ENCODE data around the gene DNPH1. TPM values are rescaled to one million over a fixed set of nuclear protein-coding genes. Genes with fewer than 3 reads are reported as not detected.

Gene DNPH1
- polyA plus RNA-seq, 1 donor, result 20.3 TPM

DNA sequence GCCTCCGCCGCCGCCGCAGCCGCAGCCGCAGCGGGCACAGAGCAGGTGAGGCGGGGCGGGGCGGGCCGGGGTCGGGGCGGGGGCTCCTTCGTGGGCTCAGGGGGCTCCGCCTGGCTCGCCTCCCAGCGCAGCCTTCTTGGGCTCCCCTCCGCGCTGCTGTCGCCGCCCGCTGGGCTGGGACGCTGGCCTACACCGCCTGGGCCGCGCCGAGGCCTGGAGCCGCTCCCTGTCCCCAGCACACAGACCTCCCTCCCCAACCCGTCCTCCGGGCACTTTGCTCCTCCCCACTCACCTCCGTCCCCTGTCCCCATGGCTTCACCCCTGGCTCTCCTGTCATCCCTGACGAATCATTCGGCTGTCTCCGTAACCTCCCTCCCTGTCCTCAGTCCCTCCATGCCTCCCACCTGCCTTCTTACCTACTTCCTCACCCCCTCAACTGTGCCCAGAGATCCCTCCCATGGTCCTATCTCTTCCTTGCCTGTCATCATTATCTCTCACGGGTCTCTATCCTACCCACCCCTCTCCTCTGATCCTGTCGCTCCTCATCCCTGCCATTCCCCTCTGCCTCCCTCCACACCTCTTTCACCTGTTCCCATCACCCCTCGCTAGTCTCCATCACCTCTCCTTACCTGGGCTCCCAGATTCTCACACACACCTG lies 14.5 kb upstream of the DNPH1 start:
- DNase-seq, result no peak

DNA sequence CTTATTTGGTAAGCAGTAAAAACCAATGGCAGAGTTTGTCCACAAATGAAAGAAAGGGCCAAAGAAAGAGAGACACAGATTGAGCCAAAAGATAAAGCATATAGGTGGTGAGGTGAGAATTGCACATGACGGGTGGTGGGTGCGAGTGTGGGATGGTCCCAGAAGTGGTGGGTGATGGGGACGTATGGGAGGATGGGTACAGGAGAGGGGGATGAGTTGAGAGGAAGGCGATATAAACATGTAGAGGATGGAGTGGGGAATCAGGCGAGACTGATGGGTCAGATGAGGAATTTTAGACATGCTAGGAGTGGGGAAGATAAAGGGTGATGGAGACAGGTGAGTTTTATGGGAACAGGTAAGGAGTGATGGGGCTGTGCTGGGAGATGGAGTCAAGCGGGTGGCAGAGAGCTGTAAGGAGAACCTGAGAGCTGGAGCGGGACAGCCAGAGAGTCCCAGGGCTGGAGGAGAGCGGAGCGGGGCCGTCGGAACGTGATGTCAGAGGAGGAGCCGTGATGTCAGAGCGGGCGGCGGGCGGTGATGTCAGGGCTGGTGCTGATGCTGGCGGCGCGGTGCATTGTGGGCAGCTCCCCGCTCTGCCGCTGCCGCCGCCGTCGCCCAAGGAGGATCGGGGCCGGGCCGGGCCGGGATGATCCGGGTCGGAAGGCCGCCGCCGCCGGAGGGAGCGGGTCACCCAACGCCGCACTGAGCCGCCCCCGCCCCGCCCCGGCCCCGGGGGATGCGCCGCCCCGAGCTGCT lies 13.8 kb upstream of the DNPH1 start, which contains the start of gene TTBK1:
Gene TTBK1, plus strand, starts transcription at position 574 of the 756 bp plus-strand sequence. CDS start 3,180 bp downstream, outside the sequence.
- no peak for DNase-seq

DNA sequence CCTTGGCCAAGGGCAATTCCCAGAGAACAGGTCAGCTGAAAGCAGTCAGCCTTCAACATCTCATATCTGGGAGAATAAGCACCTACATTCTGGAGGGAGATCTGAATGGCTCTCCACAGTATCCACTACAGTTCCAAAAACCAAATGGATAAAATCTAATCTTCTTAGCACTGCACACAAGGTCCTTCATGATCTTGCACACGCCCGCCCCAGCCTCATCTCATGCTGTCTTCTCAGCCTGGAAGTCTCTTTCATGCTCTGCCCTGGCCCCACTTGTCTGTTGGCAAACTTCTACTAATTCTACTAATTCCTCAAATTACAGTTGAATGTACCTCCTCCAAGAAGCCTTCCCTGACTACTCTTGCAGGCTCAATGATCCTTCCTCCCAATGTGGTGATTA lies 12.2 kb upstream of the DNPH1 start:
- DNase-seq, result no peak

- DNase-seq, result no peak
Measured at GRCh38 chr6:43240950-43241349, 11.7 kb upstream of the DNPH1 start.

DNA sequence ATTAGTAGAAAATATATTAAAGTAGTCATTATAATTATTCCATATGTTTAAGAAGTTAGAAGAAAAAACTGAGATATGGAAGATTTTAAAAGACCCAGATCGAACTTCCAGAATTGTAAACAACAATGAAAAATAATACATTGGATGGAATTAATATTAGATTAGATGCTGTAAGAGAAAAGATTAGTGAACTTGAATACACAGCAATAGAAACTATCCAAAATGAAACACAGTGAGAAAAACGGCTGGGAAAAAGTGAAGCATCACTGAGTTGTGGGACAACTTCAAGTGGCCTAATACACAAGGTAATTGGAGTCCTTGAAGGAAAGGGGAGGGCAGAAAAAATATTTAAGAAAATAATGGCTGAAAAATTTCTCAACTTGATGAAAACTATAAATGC lies 9.8 kb upstream of the DNPH1 start:
- no peak for DNase-seq

- no peak for DNase-seq
Measured at GRCh38 chr6:43235841-43236240, 6.6 kb upstream of the DNPH1 start.

DNA sequence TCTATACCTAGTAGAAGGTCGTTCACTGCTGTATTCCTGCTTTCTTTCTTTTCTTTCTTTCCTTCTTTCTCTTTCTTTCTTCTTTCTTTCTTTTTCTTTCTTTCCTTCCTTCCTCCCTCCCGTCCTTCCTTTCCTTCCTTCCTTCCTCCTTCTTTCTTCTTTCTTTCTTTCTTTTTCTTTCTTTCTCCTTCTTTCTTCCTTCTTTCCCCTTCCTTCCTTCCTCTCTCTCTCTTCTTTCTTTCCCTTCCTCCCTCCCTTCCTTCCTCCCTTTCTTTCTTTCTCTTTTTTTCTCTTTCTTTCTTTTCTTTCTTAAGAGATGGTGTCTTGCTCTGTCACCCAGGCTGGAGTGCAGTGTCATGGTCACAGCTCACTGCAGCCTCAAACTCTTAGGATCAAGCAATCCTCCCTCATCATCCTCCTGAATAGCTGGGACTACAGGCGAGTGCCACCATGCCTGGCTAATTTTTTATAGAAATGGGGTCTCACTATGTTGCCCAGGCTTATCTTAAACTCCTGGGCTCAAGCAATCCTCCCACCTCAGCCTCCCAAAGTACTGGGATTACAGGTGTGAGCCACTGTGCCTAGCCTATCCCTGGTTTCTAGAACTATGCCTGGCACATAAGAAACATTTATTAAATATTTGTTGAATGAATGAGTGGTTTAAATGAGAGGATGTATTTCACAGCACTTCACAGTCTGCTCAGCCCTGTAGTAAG lies 2.6 kb upstream of the DNPH1 start:
- DNase-seq, result no peak

DNA sequence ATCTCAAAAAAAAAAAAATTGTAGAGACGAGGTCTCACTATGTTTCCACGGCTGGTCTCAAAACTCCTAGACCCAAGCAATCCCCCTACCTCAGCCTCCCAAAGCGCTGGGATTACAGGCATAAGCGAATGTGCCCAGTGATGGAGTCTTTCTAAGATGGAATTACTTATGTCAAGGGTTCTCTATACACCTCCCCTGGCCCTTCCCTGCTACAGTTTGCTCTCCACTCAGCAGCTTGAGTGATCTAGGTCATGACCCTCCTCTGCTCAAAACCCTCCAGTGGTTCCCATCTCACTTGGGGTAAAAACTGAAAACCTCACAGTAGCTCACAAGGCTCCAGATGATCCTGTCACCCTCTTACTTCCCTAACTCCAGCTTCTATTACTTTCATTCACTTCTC lies 1.8 kb upstream of the DNPH1 start:
- no peak for DNase-seq

- DNase-seq, result no peak
Measured at GRCh38 chr6:43229803-43230620, 731 bp upstream of the DNPH1 start.

DNA sequence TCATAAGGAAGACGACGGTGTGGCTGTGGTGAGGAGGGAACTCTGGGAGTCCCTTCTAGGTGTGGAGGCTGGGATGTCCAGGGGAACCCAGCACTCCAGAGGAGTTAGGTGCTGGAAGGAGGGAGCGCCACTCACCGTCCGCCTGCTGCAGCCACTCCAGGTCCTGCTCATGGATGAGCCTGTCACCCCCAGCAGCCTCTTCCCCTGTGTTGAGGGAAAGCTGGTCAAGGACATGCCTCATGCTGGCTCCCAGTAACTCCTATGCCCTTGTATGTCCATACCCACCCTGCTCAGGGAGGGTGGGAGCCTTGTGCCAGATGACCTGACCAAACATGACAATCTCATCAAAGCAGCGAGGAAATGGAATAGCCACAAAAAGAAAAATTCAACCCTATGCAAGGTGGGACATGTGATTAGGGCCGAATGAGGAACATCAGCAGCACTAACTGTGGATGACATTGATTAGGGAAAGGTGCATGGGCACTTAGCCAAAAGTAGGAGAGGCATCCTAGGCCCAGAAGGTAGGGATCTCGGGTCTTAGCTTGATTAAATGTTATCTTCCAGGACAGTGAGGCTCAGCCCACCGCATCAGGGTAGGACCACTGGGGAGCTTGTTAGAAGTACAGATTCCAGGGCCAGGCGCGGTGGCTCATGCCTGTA lies 3.0 kb downstream of the DNPH1 start:
- DNase-seq, result no peak

GRCh38 chr6:43223175-43223574 lies 6.1 kb downstream of the DNPH1 start:
- no peak for DNase-seq

- DNase-seq, result no peak
Measured at GRCh38 chr6:43222418-43223059, 6.7 kb downstream of the DNPH1 start.

- DNase-seq, result no peak
Measured at GRCh38 chr6:43221046-43221972, 8.0 kb downstream of the DNPH1 start.

GRCh38 chr6:43220439-43220951 lies 8.8 kb downstream of the DNPH1 start:
- no peak for DNase-seq

DNA sequence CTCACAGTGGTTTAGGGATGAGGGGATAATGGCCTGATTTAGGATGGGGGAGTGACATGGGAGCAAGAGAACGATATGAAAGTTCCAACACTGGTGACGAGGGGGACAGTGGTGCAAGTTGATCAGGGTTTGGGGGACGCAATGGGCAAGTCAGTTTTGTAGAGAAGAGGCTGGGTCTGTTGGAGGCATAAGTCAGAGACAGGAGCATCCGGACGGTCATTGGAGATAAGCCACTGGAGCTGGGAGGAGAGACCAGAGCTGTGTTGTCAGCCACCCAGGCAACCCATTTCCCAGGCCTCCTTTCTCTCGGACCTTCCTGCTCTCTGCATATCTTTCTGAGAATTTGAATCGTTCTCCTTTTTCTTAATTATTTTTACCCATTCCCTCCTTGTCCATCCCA lies 9.5 kb downstream of the DNPH1 start:
- DNase-seq, result no peak

DNA sequence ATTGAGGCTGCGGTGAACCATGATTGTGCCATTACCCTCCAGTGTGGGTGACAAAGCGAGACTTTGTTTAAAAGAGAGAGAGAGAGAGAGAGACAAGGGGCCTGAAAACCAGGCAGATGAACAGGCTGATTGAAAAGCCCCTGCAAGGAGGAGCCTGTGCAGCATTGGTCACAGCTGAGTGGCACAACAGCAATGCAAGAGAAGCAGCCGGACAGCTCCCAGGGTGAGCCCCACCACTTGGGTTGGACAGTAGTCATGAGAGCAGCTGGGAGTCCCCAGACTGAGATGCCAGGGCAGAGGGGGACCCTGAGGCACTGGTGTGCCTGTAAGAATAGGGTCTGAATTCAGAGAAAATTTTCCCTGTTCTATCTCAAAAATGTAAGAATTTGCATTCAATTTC lies 10.2 kb downstream of the DNPH1 start:
- DNase-seq, result no peak

DNA sequence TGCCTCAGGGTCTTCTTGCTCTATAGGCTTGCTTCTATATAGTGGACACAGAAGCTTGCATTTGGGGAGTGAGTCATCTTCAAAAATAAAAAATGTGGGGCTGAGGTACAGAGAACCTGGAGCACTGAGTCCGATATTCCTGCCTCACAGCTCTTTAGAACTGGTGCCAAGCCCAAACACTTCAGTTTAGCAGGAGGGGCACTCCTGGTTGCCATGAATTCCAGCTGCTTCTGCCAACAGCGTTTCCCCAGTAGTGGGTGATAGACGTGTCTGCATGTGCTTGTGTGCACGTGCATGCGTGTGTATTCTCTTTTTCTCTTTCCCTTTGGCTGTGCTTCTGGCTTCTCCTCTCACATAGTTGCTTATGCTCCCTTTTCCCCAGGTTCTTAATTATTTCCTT lies 11.9 kb downstream of the DNPH1 start:
- no peak for DNase-seq

- DNase-seq, result no peak
Measured at GRCh38 chr6:43216200-43216599, 13.1 kb downstream of the DNPH1 start.

- no peak for DNase-seq
Measured at GRCh38 chr6:43215066-43215465, 14.2 kb downstream of the DNPH1 start.

- DNase-seq, result no peak
Measured at GRCh38 chr6:43213431-43213830, 15.8 kb downstream of the DNPH1 start.
